ENCODE data around the gene CLEC18A.
A peak's percentile ranks its signal among the peaks of the same experiment; 100 is the strongest.
"Not testable (repeated sequence)": the region's sequence is repeated elsewhere in the genome, so short reads cannot be mapped to it uniquely, and the experiment has no call there.

The CLEC18A gene

DNA sequence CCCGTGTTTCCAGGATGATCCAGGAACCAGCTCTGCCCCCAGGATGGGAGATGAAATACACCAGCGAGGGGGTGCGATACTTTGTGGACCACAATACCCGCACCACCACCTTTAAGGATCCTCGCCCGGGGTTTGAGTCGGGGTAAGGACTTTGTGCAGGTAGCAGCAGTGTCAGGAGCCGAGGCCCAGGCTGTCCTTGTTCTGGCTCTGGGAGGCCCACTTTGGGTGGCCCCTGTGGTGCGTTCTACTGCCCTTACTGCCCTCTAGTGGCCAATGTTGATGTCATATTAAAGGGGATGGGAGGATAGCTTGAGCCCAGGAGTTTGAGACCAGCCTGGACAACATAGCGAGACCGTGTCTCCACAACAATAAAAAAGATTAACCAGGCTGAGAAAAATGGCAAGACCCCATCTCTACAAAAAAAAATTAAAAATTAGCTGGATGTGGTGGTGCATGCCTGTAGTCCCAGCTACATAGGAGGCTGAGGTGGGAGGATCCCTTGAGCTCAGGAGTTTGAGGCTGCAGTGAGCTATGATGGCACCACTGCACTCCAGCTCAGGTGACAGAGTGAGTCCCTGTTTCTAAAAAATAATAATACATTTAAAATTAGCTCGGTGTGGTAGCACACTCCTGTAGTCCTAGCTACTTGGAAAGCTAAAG lies 20.9 kb upstream of the CLEC18A start:
- DNase-seq (ENCODE audit: low spot score): peak; percentile 73

GRCh38 chr16:69931631-69932030 lies 19.5 kb upstream of the CLEC18A start:
- DNase-seq (ENCODE audit: low spot score): no peak

DNA sequence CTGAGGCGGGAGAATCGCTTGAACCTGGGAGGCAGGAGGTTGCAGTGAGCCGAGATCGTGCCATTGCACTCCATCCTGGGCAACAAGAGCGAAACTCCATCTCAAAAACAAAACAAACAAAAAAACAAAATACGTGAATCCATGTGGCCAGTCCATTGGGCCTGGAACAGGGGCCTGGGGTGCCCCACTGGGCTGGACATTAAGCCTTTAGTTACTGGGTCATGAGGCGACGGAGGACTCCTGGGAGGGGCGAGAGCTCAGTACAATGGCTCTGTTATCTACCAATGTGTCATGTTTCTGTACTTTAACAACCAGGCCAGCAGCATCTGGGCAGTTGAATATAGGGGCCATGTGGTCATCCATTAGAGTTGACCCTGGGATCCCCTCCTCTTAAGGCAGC lies 18.9 kb upstream of the CLEC18A start:
- peak; percentile 83 for DNase-seq (ENCODE audit: low spot score)

DNA sequence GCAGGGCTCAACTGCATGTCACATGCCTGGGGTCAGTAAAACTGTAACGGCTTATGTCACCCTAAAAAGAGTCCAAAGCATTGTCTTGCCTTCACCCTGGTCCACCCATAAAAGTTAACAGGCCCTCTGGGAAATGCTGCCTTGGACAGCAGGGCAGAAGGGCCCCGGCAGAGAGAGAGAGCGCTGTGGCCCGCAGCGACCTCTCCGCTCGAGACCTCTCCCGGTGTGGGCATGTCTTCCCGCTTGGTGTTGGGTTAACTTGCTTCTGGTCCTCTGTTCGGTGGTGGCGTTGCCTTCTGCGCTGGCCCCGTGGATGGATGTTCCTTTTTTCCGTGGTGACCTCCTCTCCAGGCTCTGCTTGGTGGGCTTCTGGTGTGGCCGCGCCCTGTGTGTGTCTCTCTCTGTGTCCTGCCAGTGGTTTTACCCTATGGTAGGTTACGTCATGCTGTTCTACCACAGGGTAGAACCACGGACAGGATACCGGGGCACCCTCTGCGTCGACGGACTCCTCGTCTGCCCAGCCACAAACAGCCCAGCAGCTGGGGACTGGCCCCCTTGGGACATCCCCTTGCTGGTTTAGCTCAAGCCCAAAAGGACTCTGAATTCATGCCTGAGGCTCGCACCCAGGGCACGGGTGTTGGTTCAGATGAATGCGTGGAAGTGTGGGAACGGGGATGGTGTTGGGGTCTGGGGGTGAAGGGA lies 18.3 kb upstream of the CLEC18A start:
- no peak for DNase-seq (ENCODE audit: low spot score)

DNA sequence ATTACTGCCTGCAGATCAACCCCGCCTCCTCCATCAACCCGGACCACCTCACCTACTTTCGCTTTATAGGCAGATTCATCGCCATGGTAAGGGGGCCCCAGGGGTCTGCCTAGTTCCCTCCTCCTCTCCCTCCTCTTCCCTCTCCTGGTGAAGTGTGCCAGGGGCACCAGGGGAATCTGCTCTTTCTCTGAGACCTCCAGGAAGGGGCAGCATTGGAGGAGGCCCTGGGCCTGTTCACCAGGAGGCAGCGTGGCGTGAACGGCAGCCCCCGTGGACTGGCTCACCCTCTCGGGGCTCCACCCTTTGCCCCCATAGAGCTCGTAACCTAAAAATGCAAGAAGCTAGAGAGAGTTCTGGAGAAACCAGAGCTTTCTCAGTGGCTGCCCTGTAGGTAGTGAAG lies 17.1 kb upstream of the CLEC18A start:
- no peak for DNase-seq (ENCODE audit: low spot score)

DNA sequence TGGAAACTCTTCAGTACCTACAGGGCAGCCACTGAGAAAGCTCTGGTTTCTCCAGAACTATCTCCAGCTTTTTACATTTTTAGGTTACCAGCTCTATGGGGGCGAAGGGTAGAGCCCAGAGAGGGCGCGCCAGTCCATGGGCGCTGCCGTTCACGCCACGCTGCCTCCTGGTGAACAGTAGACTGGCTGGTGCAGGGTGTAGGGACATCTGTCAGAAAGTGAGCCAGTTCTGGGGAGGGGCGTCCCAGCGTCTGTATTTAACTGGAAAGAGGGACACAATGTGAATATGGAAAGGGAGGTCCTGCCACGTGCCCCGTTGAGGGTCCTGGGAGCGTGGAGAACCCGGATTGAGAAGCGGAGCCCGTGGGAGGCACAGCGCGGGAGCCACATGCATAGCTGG lies 16.4 kb upstream of the CLEC18A start:
- no peak for DNase-seq (ENCODE audit: low spot score)

DNA sequence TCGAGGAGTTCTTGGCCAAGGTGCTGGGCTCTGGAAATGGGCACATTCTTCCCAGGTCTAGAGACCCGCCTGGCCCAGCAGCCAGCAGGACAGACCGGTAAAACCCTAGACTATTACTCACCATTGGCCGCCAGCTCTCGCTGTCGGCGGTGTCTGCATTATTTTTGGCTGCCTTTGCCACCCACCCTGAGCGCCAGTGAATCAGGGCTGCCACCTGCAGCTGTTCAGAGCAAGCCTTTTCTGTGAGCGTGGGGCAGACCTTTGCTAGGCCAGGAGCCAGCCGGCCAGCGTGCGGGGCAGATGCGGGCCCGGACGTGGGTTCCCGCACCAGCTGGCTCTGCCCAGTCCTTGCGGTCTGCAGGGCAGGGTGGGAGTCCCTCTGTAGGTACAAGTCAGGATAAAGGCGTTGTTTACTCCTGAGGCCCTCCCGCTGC lies 15.8 kb upstream of the CLEC18A start:
- no peak for DNase-seq (ENCODE audit: low spot score)

DNA sequence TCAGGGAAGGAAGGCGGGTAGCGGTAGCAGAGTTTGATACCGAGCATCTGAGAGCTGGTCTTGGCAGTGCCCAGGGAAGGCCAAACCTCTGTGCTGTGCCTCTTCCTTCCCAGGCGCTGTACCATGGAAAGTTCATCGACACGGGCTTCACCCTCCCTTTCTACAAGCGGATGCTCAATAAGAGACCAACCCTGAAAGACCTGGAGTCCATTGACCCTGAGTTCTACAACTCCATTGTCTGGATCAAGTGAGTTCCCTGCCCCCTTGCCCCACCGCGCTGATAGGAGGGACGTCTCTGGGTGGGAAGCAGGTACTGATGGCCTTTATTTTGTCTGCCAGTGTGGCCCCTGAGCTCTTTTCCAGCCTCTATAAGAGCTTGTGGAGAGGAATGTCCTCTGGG lies 15.4 kb upstream of the CLEC18A start:
- no peak for DNase-seq (ENCODE audit: low spot score)

DNA sequence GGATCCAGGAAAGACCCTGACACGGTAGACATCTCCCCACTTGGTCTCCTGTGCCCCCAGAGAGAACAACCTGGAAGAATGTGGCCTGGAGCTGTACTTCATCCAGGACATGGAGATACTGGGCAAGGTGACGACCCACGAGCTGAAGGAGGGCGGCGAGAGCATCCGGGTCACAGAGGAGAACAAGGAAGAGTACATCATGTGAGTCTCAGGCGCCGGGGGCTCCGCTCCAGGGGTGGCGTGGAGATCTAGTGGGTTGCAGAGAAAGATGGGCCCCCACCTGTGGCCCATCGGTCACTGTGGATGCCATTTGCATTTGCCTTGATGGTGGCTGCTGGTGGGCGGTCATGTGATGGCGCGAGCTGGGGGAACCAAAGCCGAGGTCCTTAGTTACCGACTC lies 14.9 kb upstream of the CLEC18A start:
- DNase-seq (ENCODE audit: low spot score): no peak

DNA sequence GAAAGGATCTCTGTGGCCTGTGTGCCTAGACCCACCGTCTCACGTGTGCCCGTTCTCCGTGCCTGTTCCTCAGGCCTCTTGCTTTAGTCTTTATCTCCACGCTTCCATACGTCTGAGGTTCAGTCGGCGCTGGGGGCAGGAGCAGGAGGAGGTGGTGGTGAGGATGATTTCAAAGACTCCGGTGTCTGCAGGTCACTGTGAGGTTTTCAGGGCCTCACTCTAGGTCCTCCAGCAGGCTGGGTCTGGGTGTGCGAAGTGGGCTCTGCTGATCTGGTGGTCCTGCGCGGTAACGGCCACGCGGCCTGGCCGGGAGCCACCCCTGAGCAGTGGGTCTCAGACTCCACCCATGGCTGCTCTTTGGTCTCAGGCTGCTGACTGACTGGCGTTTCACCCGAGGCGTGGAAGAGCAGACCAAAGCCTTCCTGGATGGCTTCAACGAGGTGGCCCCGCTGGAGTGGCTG lies 14.4 kb upstream of the CLEC18A start:
- no peak for DNase-seq (ENCODE audit: low spot score)

DNA sequence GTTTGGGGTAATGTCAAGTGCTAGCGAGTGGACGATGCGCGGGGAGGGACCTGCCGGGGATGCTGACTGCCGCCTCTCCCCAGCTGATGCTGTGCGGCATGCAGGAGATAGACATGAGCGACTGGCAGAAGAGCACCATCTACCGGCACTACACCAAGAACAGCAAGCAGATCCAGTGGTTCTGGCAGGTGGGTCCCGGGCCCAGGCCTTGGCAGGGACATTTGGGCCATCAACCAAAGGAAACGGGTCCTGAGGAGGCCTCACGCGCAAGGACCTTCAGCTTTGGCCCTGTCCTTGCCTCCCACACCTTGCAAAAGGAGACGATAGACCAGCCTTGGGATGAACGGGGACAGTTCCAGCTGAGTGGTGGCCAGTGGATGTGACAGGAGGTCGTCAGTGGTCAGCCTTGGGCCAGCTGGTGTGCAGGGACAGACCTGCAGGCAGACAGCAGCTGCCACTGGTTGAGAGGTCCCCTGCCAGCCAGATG lies 13.6 kb upstream of the CLEC18A start:
- peak; percentile 90 for DNase-seq (ENCODE audit: low spot score)

DNA sequence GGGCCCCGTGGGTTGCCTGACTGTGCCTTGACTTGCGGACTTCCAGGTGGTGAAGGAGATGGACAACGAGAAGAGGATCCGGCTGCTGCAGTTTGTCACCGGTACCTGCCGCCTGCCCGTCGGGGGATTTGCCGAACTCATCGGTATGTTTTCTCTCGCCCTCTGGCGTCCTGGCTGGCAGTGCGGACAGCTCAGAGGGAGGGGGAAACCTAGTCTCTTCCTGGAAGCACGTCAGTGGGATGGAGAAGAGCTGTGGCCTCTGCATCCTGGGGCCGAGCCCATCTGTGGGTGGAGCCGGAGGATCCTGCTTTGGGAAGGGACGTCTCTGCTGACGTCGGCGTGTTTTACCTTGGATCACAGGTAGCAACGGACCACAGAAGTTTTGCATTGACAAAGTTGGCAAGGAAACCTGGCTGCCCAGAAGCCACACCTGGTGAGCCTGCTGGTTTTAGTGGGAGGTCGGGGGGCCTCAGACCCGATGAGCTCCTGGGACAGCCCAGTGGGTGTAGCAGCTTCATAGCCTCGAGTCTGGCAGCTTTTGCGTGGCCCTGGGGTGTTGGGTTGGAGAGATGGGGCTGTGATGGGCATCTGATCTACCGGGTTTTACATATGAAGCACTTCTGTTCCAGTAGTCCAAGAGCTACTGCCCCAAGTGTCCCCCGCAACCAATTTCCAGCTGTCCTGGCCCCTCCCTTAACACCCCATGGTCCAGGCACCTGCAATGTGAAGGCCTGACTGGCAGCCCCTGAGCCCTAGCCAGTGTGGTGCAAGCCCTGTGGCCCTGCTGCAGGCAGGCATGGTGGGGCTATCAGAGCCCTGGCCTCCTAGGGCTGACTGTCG lies 11.9 kb upstream of the CLEC18A start:
- DNase-seq (ENCODE audit: low spot score): no peak

DNA sequence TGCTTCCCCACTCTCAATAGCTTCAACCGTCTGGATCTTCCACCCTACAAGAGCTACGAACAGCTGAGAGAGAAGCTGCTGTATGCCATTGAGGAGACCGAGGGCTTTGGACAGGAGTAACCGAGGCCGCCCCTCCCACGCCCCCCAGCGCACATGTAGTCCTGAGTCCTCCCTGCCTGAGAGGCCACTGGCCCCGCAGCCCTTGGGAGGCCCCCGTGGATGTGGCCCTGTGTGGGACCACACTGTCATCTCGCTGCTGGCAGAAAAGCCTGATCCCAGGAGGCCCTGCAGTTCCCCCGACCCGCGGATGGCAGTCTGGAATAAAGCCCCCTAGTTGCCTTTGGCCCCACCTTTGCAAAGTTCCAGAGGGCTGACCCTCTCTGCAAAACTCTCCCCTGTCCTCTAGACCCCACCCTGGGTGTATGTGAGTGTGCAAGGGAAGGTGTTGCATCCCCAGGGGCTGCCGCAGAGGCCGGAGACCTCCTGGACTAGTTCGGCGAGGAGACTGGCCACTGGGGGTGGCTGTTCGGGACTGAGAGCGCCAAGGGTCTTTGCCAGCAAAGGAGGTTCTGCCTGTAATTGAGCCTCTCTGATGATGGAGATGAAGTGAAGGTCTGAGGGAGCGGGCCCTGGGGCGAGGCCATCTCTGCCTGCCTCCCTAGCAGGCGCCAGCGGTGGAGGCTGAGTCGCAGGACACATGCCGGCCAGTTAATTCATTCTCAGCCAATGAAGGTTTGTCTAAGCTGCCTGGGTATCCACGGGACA lies 11.1 kb upstream of the CLEC18A start:
- DNase-seq (ENCODE audit: low spot score): no peak

- no peak for DNase-seq (ENCODE audit: low spot score)
Measured at GRCh38 chr16:69940676-69941075, 10.5 kb upstream of the CLEC18A start.

GRCh38 chr16:69941251-69942098 lies 9.7 kb upstream of the CLEC18A start:
- no peak for DNase-seq (ENCODE audit: low spot score)

GRCh38 chr16:69942099-69942491 lies 9.0 kb upstream of the CLEC18A start:
- DNase-seq (ENCODE audit: low spot score): no peak

- no peak for DNase-seq (ENCODE audit: low spot score)
Measured at GRCh38 chr16:69942627-69943170, 8.4 kb upstream of the CLEC18A start.

DNA sequence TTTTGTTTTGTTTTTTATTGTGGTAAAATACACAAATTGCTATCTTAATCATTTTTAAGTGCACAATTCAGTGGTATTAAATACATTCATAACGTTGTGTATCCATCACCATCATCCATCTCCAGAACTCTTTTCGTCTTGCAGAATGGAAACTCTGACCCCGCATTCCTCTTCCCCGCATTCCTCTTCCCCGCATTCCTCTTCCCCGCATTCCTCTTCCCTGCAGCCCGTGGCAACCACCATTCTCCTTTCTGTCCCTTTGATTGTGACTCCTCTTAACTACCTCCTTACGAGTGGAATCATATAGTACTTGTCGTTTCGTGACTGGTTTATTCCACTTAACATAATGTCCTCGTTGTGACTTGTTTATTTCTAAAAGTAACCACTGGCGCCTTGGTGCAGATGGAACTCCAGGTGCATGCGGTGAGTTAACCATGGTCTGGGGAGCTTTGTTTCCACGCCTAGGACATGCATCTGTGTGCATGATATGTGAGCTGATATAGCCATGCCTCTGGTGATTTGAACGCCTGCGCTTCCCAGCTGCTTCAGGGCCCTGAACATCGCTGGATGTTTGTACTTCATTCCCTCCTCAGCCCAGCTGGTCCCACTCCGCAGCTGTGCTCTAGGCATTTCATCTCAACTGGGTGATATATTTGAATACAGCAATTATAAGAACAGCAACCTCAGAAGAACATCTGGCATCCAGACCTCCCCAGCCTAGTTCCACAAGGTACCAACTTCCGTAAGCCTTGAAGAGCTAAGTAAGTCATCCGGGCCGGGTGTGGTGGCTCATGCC lies 7.7 kb upstream of the CLEC18A start:
- not testable (repeated sequence) for DNase-seq (ENCODE audit: low spot score)

- not testable (repeated sequence) for DNase-seq (ENCODE audit: low spot score)
Measured at GRCh38 chr16:69950411-69950810, 723 bp upstream of the CLEC18A start.

DNA sequence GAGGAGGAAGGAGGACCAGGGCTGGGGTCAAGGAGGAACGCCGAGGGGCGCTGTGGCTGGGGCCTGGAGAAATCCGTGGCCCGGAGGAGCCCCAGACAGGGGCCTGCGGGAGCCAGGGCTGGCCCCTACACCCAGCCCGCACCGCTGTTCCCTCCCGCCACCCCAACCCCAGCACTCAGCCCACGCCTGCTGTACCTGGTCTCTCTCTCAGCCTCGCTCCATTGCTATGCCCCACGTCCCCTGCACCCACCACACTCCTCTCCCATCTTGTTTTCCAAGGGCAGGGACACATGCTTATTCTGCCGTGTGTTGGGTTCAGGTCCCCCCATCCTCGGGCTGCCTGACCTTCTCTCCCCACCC lies 518 bp downstream of the CLEC18A start:
- not testable (repeated sequence) for DNase-seq (ENCODE audit: low spot score)
